GM12872 (cell line): ENCODE data around the gene DIP2A.

Source experiments
- CTCF ChIP-seq: IDR thresholded peaks from 3 replicates; pipeline ENCODE4 v1.5.1; 2011; ENCODE audit warnings: low read depth, mild to moderate bottlenecking, low read length, moderate library complexity; ENCODE audit not compliant: insufficient read depth

DIP2A gene

GRCh38 chr21:46527801-46528200, 69.1 kb downstream of the DIP2A start:
- TF ChIP-seq CTCF = no peak

- no peak for TF ChIP-seq CTCF
Observed at GRCh38 chr21:46532080-46532479, 73.4 kb downstream of the DIP2A start.

GRCh38 chr21:46537026-46537425, 78.3 kb downstream of the DIP2A start:
- no peak for TF ChIP-seq CTCF

GRCh38 chr21:46538262-46538661, 79.6 kb downstream of the DIP2A start:
- no peak for TF ChIP-seq CTCF

- no peak for TF ChIP-seq CTCF
Observed at GRCh38 chr21:46538851-46539666, 80.4 kb downstream of the DIP2A start.

- TF ChIP-seq CTCF = no peak
Observed at GRCh38 chr21:46540087-46540710, 81.5 kb downstream of the DIP2A start.

- no peak for TF ChIP-seq CTCF
Observed at GRCh38 chr21:46542588-46543124, 84.0 kb downstream of the DIP2A start.
